Ovary (tissue), 3 donors: ENCODE data around the gene RPS17.
"Not testable (repeated sequence)": the region's sequence is repeated elsewhere in the genome, so short reads cannot be mapped to it uniquely, and the experiment has no call there.

Experiments used
- CTCF ChIP-seq, 3 donors: fragments of 450-650 bp in 2 of 3; fragments of 200-600 bp in 1 of 3; IDR thresholded peaks; one replicate each; pipeline versions ENCODE4 v1.5.1 to v1.8.0; 2016 to 2022; ENCODE audit warnings: antibody characterized with exemption in 3 of 3, mild to moderate bottlenecking in 1 of 3
- EP300 ChIP-seq: sonication (generic); formaldehyde crosslinking; IDR thresholded peaks from one replicate; pipeline ENCODE4 v1.6.1; 2017; ENCODE audit warnings: antibody characterized with exemption
- POLR2A ChIP-seq: fragments of 450-650 bp; IDR thresholded peaks from one replicate; pipeline ENCODE4 v1.6.1; 2017; ENCODE audit warnings: antibody characterized with exemption, mild to moderate bottlenecking, moderate library complexity
- donor health status: DM: no; HTN: no; CAD: no.

GRCh38 chr15:82505842-82506241 is 34.4 kb downstream of the RPS17 start:
- not testable (repeated sequence) for TF ChIP-seq EP300; CTCF (IDR thresholded peaks at IDR 0.05); POLR2A
